KMS-11 (cell line): Measurements from ENCODE around the gene ZNF248.

Source experiments
- H2AFZ ChIP-seq: fragments of 200-600 bp; sonication (generic); 2 replicates; pipeline ENCODE4 v1.6.1; 2016; ENCODE audit warnings: antibody characterized with exemption, mixed run types, low read depth
- H3K27ac ChIP-seq: fragments of 200-600 bp; sonication (generic); 2 replicates; pipeline ENCODE4 v1.6.1; 2016; ENCODE audit warnings: mild to moderate bottlenecking, mixed run types
- H3K27me3 ChIP-seq: fragments of 200-600 bp; sonication (generic); 2 replicates; pipeline ENCODE4 v1.6.1; 2017; ENCODE audit warnings: mild to moderate bottlenecking, low read depth, mixed run types, moderate library complexity; ENCODE audit not compliant: insufficient read depth
- H3K36me3 ChIP-seq: fragments of 200-600 bp; sonication (generic); 2 replicates; pipeline ENCODE4 v1.6.1; 2017; ENCODE audit warnings: mild to moderate bottlenecking, mixed run types; ENCODE audit not compliant: insufficient read depth
- H3K4me1 ChIP-seq: fragments of 200-600 bp; sonication (generic); 2 replicates; pipeline ENCODE4 v1.6.1; 2016; ENCODE audit warnings: mild to moderate bottlenecking, low read depth, mixed run types; ENCODE audit not compliant: poor library complexity, severe bottlenecking
- H3K4me2 ChIP-seq: fragments of 200-600 bp; sonication (generic); 2 replicates; pipeline ENCODE4 v1.7.0; 2016; ENCODE audit warnings: mild to moderate bottlenecking, mixed run types
- H3K4me3 ChIP-seq: fragments of 200-600 bp; sonication (generic); IDR thresholded peaks from 2 replicates; pipeline ENCODE4 v1.6.1; 2017; ENCODE audit warnings: low read depth, low read length, mixed read lengths; ENCODE audit not compliant: insufficient read depth
- H3K79me2 ChIP-seq: fragments of 200-600 bp; sonication (generic); 2 replicates; pipeline ENCODE4 v1.6.1; 2016; ENCODE audit warnings: low read depth, mixed run types; ENCODE audit not compliant: insufficient read depth
- H3K9ac ChIP-seq: fragments of 200-600 bp; sonication (generic); 2 replicates; pipeline ENCODE4 v1.6.1; 2016; ENCODE audit warnings: mild to moderate bottlenecking, mixed run types
- H4K20me1 ChIP-seq: fragments of 200-600 bp; sonication (generic); 2 replicates; pipeline ENCODE4 v1.6.1; 2016; ENCODE audit warnings: mild to moderate bottlenecking, mixed run types; ENCODE audit not compliant: insufficient read depth
- TF ChIP-seq, protein P1 (sequence below): fragments of 200-600 bp; sonication (generic); conservative IDR thresholded peaks from 2 replicates; pipeline ENCODE4 v1.6.1; 2017; ENCODE audit warnings: low read depth, mild to moderate bottlenecking, antibody characterized with exemption, low read length, moderate library complexity, mixed read lengths

ZNF248 gene

DNA sequence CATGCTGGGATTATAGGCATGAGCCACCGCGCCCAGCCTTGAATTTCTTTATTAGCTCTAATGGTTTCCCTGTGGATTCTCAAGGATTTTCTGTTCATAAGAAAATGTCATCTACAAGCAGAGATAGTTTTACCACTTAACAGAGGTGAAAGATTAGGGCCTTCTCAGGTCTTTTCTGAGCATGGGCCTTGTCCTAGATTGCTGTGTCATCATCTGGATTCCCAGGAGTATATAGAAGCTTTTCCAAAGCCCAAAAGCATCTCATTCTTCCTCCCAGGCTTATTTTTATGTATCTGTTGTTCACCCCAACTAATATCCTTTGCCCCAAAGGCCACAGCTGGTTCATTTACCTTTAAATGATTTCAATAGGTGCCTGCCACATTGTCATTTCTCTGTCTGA is 13.7 kb upstream of the ZNF248 start:
- Histone ChIP-seq H3K36me3 (no peaks in the 10 kb centered on the region), H3K79me2 (no peaks in the 10 kb centered on the region), H2AFZ (no peak overlapping the region), H3K27ac (no peak overlapping the region), H3K27me3 (no peaks in the 10 kb centered on the region), H3K4me1 (no peaks in the 10 kb centered on the region), H3K9ac (no peak overlapping the region), H3K4me2 (no peak overlapping the region), H3K4me3 (no peak overlapping the region), H4K20me1 (no peaks in the 10 kb centered on the region)
- TF ChIP-seq, protein P1, sequence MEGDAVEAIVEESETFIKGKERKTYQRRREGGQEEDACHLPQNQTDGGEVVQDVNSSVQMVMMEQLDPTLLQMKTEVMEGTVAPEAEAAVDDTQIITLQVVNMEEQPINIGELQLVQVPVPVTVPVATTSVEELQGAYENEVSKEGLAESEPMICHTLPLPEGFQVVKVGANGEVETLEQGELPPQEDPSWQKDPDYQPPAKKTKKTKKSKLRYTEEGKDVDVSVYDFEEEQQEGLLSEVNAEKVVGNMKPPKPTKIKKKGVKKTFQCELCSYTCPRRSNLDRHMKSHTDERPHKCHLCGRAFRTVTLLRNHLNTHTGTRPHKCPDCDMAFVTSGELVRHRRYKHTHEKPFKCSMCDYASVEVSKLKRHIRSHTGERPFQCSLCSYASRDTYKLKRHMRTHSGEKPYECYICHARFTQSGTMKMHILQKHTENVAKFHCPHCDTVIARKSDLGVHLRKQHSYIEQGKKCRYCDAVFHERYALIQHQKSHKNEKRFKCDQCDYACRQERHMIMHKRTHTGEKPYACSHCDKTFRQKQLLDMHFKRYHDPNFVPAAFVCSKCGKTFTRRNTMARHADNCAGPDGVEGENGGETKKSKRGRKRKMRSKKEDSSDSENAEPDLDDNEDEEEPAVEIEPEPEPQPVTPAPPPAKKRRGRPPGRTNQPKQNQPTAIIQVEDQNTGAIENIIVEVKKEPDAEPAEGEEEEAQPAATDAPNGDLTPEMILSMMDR = no peak

DNA sequence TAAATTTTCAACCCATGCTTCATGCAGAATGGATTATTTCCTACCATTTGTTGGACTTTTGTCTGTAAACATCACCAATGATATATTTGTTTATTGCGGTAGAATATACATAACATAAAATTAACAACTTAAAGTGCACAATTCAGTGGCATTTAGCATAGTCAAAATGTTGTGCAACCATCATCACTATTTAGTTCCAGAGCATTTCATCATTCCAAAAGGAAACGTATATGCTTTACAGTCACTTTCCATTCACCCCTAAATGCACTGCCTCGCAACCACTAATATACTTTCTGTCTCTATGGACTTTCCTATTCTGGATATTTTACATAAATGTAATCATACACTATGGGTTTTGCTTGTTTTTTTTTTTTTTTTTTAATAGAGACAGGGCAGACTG is 11.4 kb upstream of the ZNF248 start:
- no peak overlapping the region for H3K4me2 ChIP-seq
- TF ChIP-seq, protein P1 = no peak
- H4K20me1 ChIP-seq = no peaks in the 10 kb centered on the region
- no peak overlapping the region for H3K27ac ChIP-seq
- no peaks in the 10 kb centered on the region for H3K4me1 ChIP-seq
- H2AFZ ChIP-seq = no peak overlapping the region
- H3K36me3 ChIP-seq = no peaks in the 10 kb centered on the region
- no peak overlapping the region for H3K9ac ChIP-seq
- H3K79me2 ChIP-seq = no peaks in the 10 kb centered on the region
- H3K27me3 ChIP-seq = no peaks in the 10 kb centered on the region
- no peak overlapping the region for H3K4me3 ChIP-seq

DNA sequence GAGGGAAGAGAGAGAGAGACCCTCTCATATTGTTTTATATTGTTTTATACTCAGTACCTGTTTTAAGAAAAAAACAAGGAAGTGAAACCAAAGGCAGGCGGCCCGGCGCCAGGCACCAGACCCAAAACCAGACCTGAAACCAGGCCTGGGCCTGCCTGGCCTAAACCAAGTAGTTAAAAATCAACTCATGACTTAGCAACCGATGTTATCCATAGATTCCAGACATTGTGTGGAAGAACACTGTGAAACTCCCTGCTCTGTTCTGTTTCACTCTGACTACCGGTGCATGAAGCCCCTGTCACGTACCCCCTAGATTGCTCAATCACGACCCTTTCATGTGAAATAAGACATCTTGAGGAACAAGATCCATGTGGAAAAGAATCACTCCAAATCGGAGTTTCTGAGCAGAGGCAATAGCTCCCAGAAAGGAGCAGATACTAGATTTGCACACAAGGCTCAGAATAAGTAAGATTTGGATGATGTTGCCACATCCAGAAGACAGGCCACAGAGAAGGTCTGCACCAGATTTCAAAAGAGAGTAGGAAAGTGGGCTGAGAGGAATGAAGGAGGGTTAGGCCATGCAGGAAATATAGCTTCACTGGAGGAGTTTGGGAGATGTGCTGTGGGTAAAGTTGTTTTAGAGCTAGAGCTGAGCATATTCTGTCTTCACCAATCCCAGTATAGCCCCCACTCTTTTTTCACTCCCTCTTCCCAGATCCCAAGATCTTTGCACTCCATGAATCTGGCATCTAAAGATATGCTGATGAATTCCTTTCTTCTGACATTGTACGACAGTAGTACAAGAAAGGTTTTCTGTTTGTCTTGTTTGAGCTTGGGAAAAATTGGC is 8.8 kb upstream of the ZNF248 start:
- Histone ChIP-seq H3K36me3 (no peaks in the 10 kb centered on the region), H3K79me2 (no peaks in the 10 kb centered on the region), H3K4me2 (no peak overlapping the region), H3K9ac (no peak overlapping the region), H3K27ac (no peak overlapping the region), H2AFZ (no peak overlapping the region), H4K20me1 (no peaks in the 10 kb centered on the region), H3K27me3 (no peaks in the 10 kb centered on the region), H3K4me1 (no peaks in the 10 kb centered on the region), H3K4me3 (no peak overlapping the region)
- TF ChIP-seq, protein P1 = no peak

DNA sequence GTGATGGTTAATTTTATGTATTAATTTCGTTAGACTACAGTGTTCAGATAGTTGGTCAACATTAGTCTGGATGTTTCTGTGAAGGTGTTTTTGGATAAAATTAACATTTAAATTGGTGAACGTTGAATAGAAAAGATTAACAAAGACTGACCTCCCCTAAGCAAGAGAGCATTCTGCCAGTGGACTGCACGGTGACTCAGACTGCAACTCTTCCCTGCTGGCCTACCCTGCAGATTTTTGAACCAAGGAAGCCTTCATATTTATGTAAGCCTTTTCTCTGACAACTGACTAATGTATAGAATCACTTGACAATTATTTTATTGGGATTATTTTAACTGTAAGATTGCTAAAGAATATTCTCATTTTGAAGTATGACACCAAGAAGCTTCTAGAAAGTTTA is 7.9 kb upstream of the ZNF248 start:
- H3K4me1 ChIP-seq = no peaks in the 10 kb centered on the region
- no peak overlapping the region for H3K4me3 ChIP-seq
- H2AFZ ChIP-seq = no peak overlapping the region
- no peak overlapping the region for H3K27ac ChIP-seq
- H3K79me2 ChIP-seq = no peaks in the 10 kb centered on the region
- H3K27me3 ChIP-seq = no peaks in the 10 kb centered on the region
- no peak overlapping the region for H3K4me2 ChIP-seq
- no peak overlapping the region for H3K9ac ChIP-seq
- no peaks in the 10 kb centered on the region for H4K20me1 ChIP-seq
- no peaks in the 10 kb centered on the region for H3K36me3 ChIP-seq
- TF ChIP-seq, protein P1 = no peak
